Measurements from ENCODE around the gene ETFBKMT. TPM values are rescaled to one million over a fixed set of nuclear protein-coding genes. Genes with fewer than 3 reads are reported as not detected.
"Not testable (repeated sequence)": the region's sequence is repeated elsewhere in the genome, so short reads cannot be mapped to it uniquely, and the experiment has no call there.

ETFBKMT gene
- total RNA-seq, 1 experiment from 2014 or later: 0.58 TPM

DNA sequence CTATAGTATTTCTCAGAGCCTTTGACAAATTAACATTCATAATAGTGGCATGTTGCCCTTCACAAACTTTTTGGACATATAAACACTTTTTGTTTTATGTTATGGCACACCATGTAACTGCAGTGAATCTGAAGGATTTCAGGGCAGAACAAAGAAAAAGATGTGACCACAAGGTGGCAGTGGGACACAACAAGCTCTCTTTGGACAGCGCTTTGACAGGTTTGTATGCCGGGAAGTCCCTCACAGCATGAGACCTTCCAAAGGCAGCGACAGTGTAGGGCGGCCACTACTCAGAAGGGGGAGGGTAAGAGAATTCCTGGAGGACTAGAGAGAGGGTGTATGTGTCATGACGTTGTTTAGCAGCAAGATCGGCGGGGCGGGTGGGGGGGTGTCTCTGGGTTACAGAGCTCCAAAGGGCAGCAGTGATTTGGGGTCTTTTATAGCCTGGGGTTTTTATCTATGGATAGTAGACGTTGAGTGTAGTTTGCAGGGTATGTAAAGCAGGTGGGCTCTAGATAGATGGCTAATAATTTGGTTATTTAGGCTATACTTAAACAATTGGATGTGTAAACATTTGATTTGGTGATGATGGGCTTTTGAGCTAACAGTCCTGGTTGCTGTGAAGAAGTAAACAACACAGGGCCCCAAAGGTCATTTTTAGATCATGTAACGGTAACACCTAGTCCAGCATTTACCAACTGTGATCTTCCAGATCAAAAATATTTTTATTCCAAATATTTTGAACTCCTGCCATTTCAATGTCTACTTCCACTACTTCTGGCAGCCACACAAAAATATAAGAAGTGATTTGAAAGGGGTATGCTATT, 22.9 kb downstream of the ETFBKMT start:
- Histone ChIP-seq H2AFZ (ENCODE audit: low read length) (no peak overlapping the region), H3K9ac (ENCODE audit: low read length) (no peak overlapping the region), H3K79me2 (ENCODE audit: low read length) (no peaks in the 10 kb centered on the region), H4K20me1 (ENCODE audit: low read length) (no peaks in the 10 kb centered on the region), H3K4me1 (ENCODE audit: insufficient read depth, low read length) (no peaks in the 10 kb centered on the region), H3K27ac (ENCODE audit: low read length) (no peak overlapping the region), H3K9me2 (replicated peaks; ENCODE audit: low read length) (no peaks in the 10 kb centered on the region), H3K9me3 (ENCODE audit: low read length) (no peaks in the 10 kb centered on the region), H3K36me3 (ENCODE audit: low read depth, low read length) (no peaks in the 10 kb centered on the region), H3F3A (ENCODE audit: low read length, unreplicated experiment) (no peaks in the 10 kb centered on the region), H3K4me2 (ENCODE audit: low read length) (no peak overlapping the region), H3K27me3 (ENCODE audit: low read length) (no peaks in the 10 kb centered on the region), H3K4me3 (ENCODE audit: low read length) (no peak overlapping the region)
- intact Hi-C loops (cut with micrococcal nuclease): loop anchor here (1.0 to 10.0 kb wide), 3 partner anchors 282 to 620 kb away; no protein-coding TSS in a partner anchor
- ChIA-PET CTCF (no interaction called here), POLR2A (ENCODE audit: unreplicated experiment) (no interaction called here)
- ATAC-seq (peak; percentile 66), DNase-seq (peak; percentile 80)
- BruUV-seq (replicated peaks): no TSS peak
- TF ChIP-seq, protein P1, sequence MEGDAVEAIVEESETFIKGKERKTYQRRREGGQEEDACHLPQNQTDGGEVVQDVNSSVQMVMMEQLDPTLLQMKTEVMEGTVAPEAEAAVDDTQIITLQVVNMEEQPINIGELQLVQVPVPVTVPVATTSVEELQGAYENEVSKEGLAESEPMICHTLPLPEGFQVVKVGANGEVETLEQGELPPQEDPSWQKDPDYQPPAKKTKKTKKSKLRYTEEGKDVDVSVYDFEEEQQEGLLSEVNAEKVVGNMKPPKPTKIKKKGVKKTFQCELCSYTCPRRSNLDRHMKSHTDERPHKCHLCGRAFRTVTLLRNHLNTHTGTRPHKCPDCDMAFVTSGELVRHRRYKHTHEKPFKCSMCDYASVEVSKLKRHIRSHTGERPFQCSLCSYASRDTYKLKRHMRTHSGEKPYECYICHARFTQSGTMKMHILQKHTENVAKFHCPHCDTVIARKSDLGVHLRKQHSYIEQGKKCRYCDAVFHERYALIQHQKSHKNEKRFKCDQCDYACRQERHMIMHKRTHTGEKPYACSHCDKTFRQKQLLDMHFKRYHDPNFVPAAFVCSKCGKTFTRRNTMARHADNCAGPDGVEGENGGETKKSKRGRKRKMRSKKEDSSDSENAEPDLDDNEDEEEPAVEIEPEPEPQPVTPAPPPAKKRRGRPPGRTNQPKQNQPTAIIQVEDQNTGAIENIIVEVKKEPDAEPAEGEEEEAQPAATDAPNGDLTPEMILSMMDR (conservative IDR thresholded peaks at IDR 0.05; ENCODE audit: low read depth, low read length): peak; percentile 75
- TF ChIP-seq EZH2phosphoT487 (IDR thresholded peaks at IDR 0.05; ENCODE audit: borderline replicate concordance, low read length): no peak

DNA sequence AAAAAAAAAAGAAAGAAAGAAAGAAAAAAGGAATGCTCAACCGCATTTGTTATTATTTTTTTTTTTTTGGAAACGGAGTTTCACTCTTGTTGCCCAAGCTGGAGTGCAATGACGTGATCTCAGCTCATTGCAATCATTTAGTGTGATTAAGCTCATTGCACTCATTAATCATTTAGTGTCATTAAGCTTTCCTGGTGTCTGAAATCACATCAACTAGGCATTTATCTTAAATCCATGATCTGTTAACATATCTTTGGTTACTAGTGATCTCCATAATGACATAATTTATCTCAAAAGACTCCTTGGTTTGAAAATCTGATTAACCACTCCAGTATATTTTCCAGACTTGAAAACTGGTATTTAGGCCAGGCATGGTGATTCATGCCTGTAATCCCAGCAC, 26.3 kb downstream of the ETFBKMT start:
- TF ChIP-seq EZH2phosphoT487 (IDR thresholded peaks at IDR 0.05; ENCODE audit: borderline replicate concordance, low read length) (no peak), EZH2 (IDR thresholded peaks at IDR 0.05; ENCODE audit: low read length, unreplicated experiment) (no peak)
- TF ChIP-seq, protein P1 (conservative IDR thresholded peaks at IDR 0.05; ENCODE audit: low read depth, low read length): no peak
- ChIA-PET POLR2A (ENCODE audit: unreplicated experiment) (no interaction called here), CTCF (no interaction called here)
- Histone ChIP-seq H3K9ac (ENCODE audit: low read length) (no peak overlapping the region), H2AFZ (ENCODE audit: low read length) (no peak overlapping the region), H4K20me1 (ENCODE audit: low read length) (no peaks in the 10 kb centered on the region), H3K9me3 (ENCODE audit: low read length) (no peaks in the 10 kb centered on the region), H3K36me3 (ENCODE audit: low read depth, low read length) (no peaks in the 10 kb centered on the region), H3K79me2 (ENCODE audit: low read length) (no peaks in the 10 kb centered on the region), H3K4me2 (ENCODE audit: low read length) (no peak overlapping the region), H3K27me3 (ENCODE audit: low read length) (no peaks in the 10 kb centered on the region), H3F3A (ENCODE audit: low read length, unreplicated experiment) (no peaks in the 10 kb centered on the region), H3K9me2 (replicated peaks; ENCODE audit: low read length) (no peaks in the 10 kb centered on the region), H3K4me3 (ENCODE audit: low read length) (no peak overlapping the region), H3K27ac (ENCODE audit: low read length) (no peak overlapping the region), H3K4me1 (ENCODE audit: insufficient read depth, low read length) (no peaks in the 10 kb centered on the region)
- ATAC-seq (no peak), DNase-seq (no peak)
- BruUV-seq (replicated peaks): no TSS peak
- intact Hi-C loops (cut with micrococcal nuclease): loop anchor here (10.0 kb wide), 1 partner anchor 279 kb away; no protein-coding TSS in a partner anchor

DNA sequence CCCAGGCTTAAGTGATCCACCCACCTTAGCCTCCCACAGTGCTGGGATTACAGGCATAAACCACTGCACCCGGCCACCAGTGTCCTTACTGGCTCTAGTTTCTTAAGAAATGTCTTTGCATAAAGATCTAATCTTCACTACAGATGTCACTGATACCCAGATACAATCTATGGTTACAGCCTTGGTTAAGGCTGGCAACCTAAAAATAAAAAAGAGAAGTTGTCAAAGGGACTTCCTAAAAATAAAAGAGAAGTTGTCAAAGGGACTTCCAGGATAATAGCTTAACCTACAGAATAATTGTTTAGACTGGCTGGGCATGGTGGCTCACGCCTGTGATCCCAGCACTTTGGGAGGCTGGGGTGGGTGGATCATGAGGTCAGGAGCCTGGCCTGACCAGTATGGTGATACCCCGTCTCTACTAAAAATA, 27.6 kb downstream of the ETFBKMT start:
- Histone ChIP-seq H3K4me3 (ENCODE audit: low read length) (no peak overlapping the region), H3K27me3 (ENCODE audit: low read length) (no peaks in the 10 kb centered on the region), H4K20me1 (ENCODE audit: low read length) (no peaks in the 10 kb centered on the region), H3K27ac (ENCODE audit: low read length) (no peak overlapping the region), H3K4me1 (ENCODE audit: insufficient read depth, low read length) (no peaks in the 10 kb centered on the region), H3K79me2 (ENCODE audit: low read length) (no peaks in the 10 kb centered on the region), H3K4me2 (ENCODE audit: low read length) (no peak overlapping the region), H3K9ac (ENCODE audit: low read length) (no peak overlapping the region), H3K9me2 (replicated peaks; ENCODE audit: low read length) (no peaks in the 10 kb centered on the region), H3K9me3 (ENCODE audit: low read length) (no peaks in the 10 kb centered on the region), H3K36me3 (ENCODE audit: low read depth, low read length) (no peaks in the 10 kb centered on the region), H3F3A (ENCODE audit: low read length, unreplicated experiment) (no peaks in the 10 kb centered on the region), H2AFZ (ENCODE audit: low read length) (no peak overlapping the region)
- BruUV-seq (replicated peaks): no TSS peak
- TF ChIP-seq EZH2 (IDR thresholded peaks at IDR 0.05; ENCODE audit: low read length, unreplicated experiment) (no peak), EZH2phosphoT487 (IDR thresholded peaks at IDR 0.05; ENCODE audit: borderline replicate concordance, low read length) (no peak)
- TF ChIP-seq, protein P1 (conservative IDR thresholded peaks at IDR 0.05; ENCODE audit: low read depth, low read length): no peak
- no peak for ATAC-seq
- intact Hi-C loops (cut with micrococcal nuclease): loop anchor here (10.0 kb wide), 1 partner anchor 278 kb away; no protein-coding TSS in a partner anchor
- no peak for DNase-seq
- ChIA-PET CTCF (no interaction called here), POLR2A (ENCODE audit: unreplicated experiment) (no interaction called here)

DNA sequence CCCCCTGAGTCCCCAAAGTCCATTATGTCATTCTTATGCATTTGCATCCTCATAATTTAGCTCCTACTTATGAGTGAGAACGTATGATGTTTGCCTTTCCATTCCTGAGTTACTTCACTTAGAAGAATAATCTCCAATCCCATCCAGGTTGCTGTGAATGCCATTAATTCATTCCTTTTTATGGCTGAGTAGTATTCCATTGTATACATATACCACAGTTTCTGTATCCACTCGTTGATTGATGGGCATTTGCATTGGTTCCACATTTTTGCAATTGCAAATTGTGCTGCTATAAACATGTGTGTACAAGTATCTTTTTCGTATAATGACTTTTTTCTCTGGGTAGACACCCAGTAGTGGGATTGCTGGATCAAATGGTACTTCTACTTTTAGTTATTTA, 30.4 kb downstream of the ETFBKMT start:
- H3K4me1 ChIP-seq (ENCODE audit: insufficient read depth, low read length); BruUV-seq (replicated peaks); H4K20me1 ChIP-seq (ENCODE audit: low read length); H3K79me2 ChIP-seq (ENCODE audit: low read length); H3K9me2 ChIP-seq (replicated peaks; ENCODE audit: low read length); H3K27me3 ChIP-seq (ENCODE audit: low read length); H3K27ac ChIP-seq (ENCODE audit: low read length); H3K4me2 ChIP-seq (ENCODE audit: low read length); H3K36me3 ChIP-seq (ENCODE audit: low read depth, low read length); ATAC-seq; H3F3A ChIP-seq (ENCODE audit: low read length, unreplicated experiment); CTCF ChIA-PET; POLR2A ChIA-PET (ENCODE audit: unreplicated experiment); H3K9me3 ChIP-seq (ENCODE audit: low read length); H3K9ac ChIP-seq (ENCODE audit: low read length); H2AFZ ChIP-seq (ENCODE audit: low read length); H3K4me3 ChIP-seq (ENCODE audit: low read length); DNase-seq: not testable (repeated sequence)
- intact Hi-C loops (cut with micrococcal nuclease): loop anchor here (10.0 kb wide), 1 partner anchor 275 kb away; no protein-coding TSS in a partner anchor
